Activated T-cell treated with anti-CD3 and anti-CD28 coated beads, Interleukin-2, amount 50 U/mL, for 72 hours (primary cell): ENCODE data around the gene ANKRD30BL. TPM values are rescaled to one million over a fixed set of nuclear protein-coding genes. Genes with fewer than 3 reads are reported as not detected.
"Not testable (repeated sequence)": the region's sequence is repeated elsewhere in the genome, so short reads cannot be mapped to it uniquely, and the experiment has no call there.

Experiments used
- ATAC-seq, 2 donors: fragments of 150-1000 bp; cut with Tn5 transposase; replicated peaks in 1 of 2; 2 replicates each; pipeline ENCODE4 v1.10.0; 2021; ENCODE audit warnings: moderate library complexity in 2 of 2, mild to moderate bottlenecking in 1 of 2
- DNase-seq, 2 donors: peaks; one replicate each; pipeline ENCODE4 v3.0.0; 2021 to 2022; ENCODE audit warnings: mixed read lengths in 1 of 2
- H3K27ac Mint-ChIP-seq: one replicate; pipeline ENCODE4 v1.8.0; 2022; ENCODE audit warnings: mild to moderate bottlenecking, moderate library complexity, mixed read lengths
- H3K27me3 Mint-ChIP-seq: one replicate; pipeline ENCODE4 v1.8.0; 2022; ENCODE audit warnings: low read depth, mixed read lengths
- H3K36me3 Mint-ChIP-seq, 2 donors: one replicate each; pipeline ENCODE4 v1.8.0; 2022; ENCODE audit warnings: mixed read lengths in 2 of 2, mild to moderate bottlenecking in 1 of 2; ENCODE audit not compliant: insufficient read depth in 2 of 2
- H3K4me1 Mint-ChIP-seq: one replicate; pipeline ENCODE4 v1.8.0; 2022; ENCODE audit warnings: low read depth, mixed read lengths
- H3K4me3 Mint-ChIP-seq, 2 donors: one replicate each; pipeline ENCODE4 v1.8.0; 2022; ENCODE audit warnings: mild to moderate bottlenecking in 2 of 2, mixed read lengths in 2 of 2, moderate library complexity in 2 of 2
- H3K9me3 Mint-ChIP-seq, 2 donors: one replicate each; pipeline ENCODE4 v1.8.0; 2022; ENCODE audit warnings: mixed read lengths in 2 of 2
- total RNA-seq, 2 donors: library from RNA; stranded (reverse); gene quantifications; one replicate each; pipeline ENCODE4 v1.2.3, GENCODE V29; 2022

ANKRD30BL gene, protein sequence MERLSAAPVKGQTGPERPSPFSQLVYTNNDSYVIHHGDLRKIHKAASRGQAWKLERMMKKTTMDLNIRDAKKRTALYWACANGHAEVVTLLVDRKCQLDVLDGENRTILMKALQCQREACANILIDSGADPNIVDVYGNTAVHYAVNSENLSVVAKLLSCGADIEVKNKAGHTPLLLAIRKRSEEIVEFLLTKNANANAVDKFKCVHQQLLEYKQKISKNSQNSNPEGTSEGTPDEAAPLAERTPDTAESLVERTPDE
- not detected for total RNA-seq

DNA sequence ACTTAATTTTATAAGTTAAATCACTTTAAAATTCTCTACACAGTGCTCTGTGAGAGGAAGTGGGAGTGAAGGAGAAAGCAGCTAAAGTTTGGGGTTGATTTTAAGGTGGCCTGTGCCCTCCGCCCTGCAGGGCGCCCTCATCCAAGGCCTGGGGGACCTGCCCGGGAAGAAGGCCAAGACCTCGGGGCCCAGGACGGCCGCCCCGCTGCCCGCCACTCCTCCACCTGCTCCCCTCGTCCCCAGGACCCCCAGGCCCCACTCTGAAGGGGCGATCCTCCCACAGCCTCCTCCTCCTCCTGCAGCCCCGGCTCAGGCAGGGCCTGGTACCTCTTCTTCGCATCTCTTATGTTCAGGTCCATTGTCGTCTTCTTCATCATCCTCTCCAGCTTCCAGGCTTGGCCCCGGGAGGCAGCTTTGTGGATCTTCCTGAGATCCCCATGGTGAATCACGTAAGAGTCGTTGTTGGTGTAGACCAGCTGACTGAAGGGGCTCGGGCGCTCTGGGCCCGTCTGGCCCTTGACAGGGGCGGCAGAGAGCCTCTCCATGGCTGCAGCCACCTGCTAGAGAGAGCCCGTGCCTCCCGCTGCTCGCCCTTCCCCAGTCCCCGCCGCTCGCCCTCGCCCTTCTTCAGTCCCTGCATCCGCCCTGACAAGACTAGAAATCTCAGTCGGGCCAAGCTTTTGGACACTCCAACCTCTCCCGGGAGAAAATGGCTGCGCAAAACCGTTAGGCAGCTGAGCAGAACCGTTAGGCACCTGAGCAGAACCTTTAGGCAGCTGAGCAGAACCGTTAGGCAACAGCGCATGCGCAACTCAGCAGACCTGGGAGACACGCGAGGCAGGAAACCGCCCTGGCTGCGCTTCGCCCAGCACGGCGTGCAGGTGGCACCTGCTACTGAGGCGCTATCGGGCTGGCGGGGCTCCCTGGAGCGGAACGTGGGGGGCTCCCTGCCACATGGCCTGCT is at the start of gene ANKRD30BL:
ANKRD30BL (minus strand) TSS at position 792 of the 964 bp plus-strand sequence; CDS start at position 545, 247 bp downstream.
- not testable (repeated sequence) for ATAC-seq, H3K4me1 Mint-ChIP-seq, H3K27ac Mint-ChIP-seq, H3K36me3 Mint-ChIP-seq, DNase-seq, H3K27me3 Mint-ChIP-seq, H3K9me3 Mint-ChIP-seq
- H3K4me3 Mint-ChIP-seq, result peak within 1 kb of the TSS in 1 of 2 donors; percentile 50

DNA sequence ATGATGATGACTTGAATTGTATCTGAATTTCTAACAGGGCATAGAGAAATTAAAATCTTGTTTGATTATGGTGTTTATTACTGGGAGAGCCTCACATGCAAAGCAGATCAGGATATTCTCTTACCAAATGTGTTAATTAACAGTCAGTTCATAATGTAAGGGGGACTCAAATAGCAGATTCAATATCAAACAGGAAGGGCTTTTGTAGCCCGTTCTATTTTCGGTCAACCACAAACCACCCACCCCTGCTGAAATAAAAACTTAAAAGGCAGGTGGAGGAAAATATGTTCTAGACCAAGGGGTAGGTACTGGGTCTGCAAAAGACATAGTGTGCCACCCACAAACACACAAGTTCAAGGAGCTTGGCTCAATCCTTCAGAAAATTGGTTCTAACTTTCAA is 41.1 kb upstream of the ANKRD30BL start:
- H3K9me3 Mint-ChIP-seq, H3K36me3 Mint-ChIP-seq, ATAC-seq, DNase-seq, H3K27ac Mint-ChIP-seq, H3K4me3 Mint-ChIP-seq, H3K27me3 Mint-ChIP-seq, H3K4me1 Mint-ChIP-seq: not testable (repeated sequence)

DNA sequence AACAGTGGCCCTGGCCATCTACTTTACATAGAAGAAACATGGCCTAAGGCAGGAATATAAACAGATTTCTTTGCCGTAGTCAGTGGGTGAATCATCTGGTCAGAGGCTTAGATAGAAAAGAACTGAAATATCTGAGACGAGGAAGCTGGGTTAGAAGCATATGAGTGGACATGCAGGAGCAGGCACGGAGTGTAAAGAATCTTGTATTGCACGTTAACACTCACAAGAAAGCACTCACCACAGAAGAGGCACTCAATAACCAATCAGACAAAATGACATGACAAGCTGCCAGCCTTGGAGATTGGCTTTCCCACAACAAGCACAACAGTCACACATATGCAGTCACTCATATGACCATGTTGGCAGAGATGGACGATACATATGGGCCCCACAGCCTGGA is 31.1 kb upstream of the ANKRD30BL start:
- not testable (repeated sequence) for H3K9me3 Mint-ChIP-seq

DNA sequence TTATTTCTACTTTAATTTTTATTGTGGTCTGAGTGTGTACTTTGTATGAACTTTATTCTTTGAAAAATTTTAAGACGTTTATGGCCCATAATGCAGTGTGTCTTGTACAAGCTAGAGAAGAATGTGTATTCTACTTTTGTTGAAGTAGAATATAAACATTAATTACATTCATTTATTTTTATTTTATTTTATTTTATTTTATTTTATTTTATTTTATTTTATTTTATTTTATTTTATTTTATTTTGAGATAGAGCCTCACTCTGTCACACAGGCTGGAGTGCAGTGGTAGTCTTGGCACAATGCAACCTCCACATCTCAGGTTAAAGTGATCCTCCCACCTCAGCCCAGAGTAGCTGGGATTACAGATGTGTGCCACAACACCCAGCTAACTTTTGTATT is 5.3 kb upstream of the ANKRD30BL start:
- not testable (repeated sequence) for H3K9me3 Mint-ChIP-seq, H3K27me3 Mint-ChIP-seq, ATAC-seq, H3K4me3 Mint-ChIP-seq, H3K36me3 Mint-ChIP-seq, DNase-seq, H3K27ac Mint-ChIP-seq, H3K4me1 Mint-ChIP-seq

More for the DNA sequence above, 31.1 kb upstream of the ANKRD30BL start:
- H3K4me1 Mint-ChIP-seq, H3K4me3 Mint-ChIP-seq, H3K36me3 Mint-ChIP-seq, H3K27ac Mint-ChIP-seq, H3K27me3 Mint-ChIP-seq, ATAC-seq, DNase-seq: not testable (repeated sequence)

DNA sequence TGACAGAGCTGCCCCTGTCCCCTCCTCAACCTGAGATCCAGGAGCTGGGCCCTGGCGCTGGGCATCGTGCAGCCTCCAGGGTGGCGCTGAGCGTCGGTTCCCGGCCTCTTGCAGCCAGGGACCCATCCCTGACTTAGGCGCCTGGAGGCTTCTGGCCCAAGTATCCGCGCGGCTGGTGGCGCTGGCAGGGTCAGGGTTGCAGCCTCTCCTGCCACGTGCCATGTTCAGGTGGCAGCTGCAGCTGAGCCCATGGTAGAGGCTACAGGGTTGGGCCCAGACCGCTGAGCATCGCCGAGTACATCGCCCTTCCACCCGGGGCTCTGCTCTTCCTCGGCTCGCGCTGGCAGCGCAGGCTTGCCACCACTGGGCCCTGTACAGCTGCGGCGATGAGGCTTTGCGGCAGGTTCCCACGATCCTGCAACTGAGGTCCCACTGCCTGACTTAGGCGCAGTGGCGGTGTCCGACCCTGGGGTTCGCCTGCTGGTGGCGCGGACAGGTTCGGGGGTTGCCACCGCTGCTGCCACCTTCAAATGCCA is 441 bp upstream of the ANKRD30BL start:
- not testable (repeated sequence) for H3K4me1 Mint-ChIP-seq, DNase-seq, H3K9me3 Mint-ChIP-seq, H3K36me3 Mint-ChIP-seq, H3K27me3 Mint-ChIP-seq, ATAC-seq, H3K27ac Mint-ChIP-seq, H3K4me3 Mint-ChIP-seq

DNA sequence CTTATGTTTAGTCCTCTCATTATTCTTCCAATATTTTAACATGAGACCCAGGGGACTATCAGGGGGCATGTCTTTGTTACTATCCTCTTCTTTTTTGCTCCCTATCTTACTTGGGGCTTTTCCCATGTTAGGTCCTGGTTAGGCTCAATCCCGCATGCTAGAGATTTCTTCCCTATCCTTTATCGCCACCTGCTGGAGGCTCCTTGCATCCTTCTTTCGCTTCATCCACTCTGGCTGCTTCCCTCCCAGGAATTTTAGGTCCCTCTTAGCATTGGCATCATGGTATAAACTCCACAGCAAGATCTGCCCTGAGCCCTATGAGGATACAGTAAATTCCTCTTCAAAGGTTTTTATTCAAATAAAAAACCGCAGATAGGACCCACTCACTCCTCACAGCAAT is 15.0 kb downstream of the ANKRD30BL start:
- peak; percentile 29 to 38 for DNase-seq
- not testable (repeated sequence) for ATAC-seq, H3K27me3 Mint-ChIP-seq, H3K4me1 Mint-ChIP-seq, H3K9me3 Mint-ChIP-seq, H3K36me3 Mint-ChIP-seq, H3K27ac Mint-ChIP-seq, H3K4me3 Mint-ChIP-seq
